ENCODE results near the gene TMEM19. TPM values are rescaled to one million over a fixed set of nuclear protein-coding genes. Genes with fewer than 3 reads are reported as not detected.
A peak's percentile ranks its signal among the peaks of the same experiment; 100 is the strongest.
"Not testable (repeated sequence)": the region's sequence is repeated elsewhere in the genome, so short reads cannot be mapped to it uniquely, and the experiment has no call there.

TMEM19 gene
- total and polyA plus RNA-seq, 9 donors, result 18.3 to 28.8 (median 26.3) TPM

DNA sequence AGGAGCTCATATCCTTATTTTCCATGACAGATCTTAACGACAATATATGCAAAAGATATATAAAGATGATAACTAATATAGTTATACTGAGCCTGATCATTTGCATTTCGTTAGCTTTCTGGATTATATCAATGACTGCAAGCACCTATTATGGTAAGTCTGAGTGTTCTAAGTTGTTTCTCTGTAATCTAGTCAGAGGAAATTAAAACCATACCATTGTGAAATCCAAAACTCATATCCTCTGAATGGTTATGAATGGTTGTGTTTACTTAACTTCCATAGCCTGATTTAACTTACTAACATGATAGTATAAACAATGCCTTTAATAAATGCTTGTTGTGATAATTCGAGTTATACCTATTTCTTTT lies 760 bp downstream of the TMEM19 start:
- Histone ChIP-seq H3K27ac (ENCODE audit: low read length) (peak overlapping the region; percentile 92), H3K36me3 (ENCODE audit: control insufficient read depth, insufficient read depth, low read length) (no peaks in the 10 kb centered on the region), H3K9me3 (replicated peaks; ENCODE audit: control insufficient read depth, low read depth, low read length) (no peaks in the 10 kb centered on the region), H3K4me1 (ENCODE audit: control insufficient read depth, insufficient read depth, low read length) (peaks cover 11% of the 10 kb centered on the region), H3K4me3 (ENCODE audit: low read length) (peak overlapping the region; percentile 80), H3K27me3 (ENCODE audit: control insufficient read depth, insufficient read depth, low read length) (no peaks in the 10 kb centered on the region)
- WGBS (ENCODE audit: insufficient coverage), result no CpG with 5 or more reads among the region's 3 CpGs
- DNase-seq, result no peak

GRCh38 chr12:71687172-71687571 lies 1.3 kb downstream of the TMEM19 start:
- WGBS (ENCODE audit: insufficient coverage), result 100% methylated on average over 3 of the region's 11 CpGs
- H3K4me3 ChIP-seq (ENCODE audit: low read length), result peak overlapping the region; percentile 80
- H3K4me1 ChIP-seq (ENCODE audit: control insufficient read depth, insufficient read depth, low read length), result peaks cover 11% of the 10 kb centered on the region
- not testable (repeated sequence) for H3K9me3 ChIP-seq (replicated peaks; ENCODE audit: control insufficient read depth, low read depth, low read length); H3K36me3 ChIP-seq (ENCODE audit: control insufficient read depth, insufficient read depth, low read length); H3K27ac ChIP-seq (ENCODE audit: low read length); H3K27me3 ChIP-seq (ENCODE audit: control insufficient read depth, insufficient read depth, low read length); DNase-seq

DNA sequence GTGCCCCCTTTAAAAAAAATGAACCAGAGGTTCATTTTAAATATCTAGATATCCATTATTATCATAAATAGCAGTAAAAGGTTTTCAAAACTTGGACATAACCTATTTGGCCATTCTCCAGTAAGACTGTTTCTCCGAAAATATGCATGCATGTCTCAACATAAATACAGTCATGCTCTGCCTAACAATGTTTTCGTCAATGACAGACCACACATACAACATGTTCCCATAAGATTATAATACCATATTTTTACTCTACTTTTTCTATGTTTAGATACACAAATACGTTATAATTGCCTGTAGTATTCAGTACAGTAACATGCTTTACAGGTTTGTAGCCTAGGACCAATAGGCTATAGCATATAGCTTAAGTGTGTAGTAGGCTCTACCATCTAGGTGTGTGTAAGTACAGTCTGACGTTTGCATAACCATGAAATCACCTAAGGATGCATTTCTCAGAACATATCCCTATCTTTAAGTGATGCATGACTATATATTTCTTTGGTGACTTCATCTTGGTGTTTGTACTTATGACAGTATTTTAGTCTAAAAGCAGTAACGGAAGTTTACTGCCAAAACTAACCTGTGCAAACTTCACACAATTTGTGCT lies 3.2 kb downstream of the TMEM19 start:
- Histone ChIP-seq H3K36me3 (ENCODE audit: control insufficient read depth, insufficient read depth, low read length) (no peaks in the 10 kb centered on the region), H3K4me3 (ENCODE audit: low read length) (no peak overlapping the region), H3K27ac (ENCODE audit: low read length) (no peak overlapping the region), H3K9me3 (replicated peaks; ENCODE audit: control insufficient read depth, low read depth, low read length) (no peaks in the 10 kb centered on the region), H3K27me3 (ENCODE audit: control insufficient read depth, insufficient read depth, low read length) (no peaks in the 10 kb centered on the region), H3K4me1 (ENCODE audit: control insufficient read depth, insufficient read depth, low read length) (peaks cover 11% of the 10 kb centered on the region)
- DNase-seq, result no peak
- 50% methylated on average over 1 of the region's 5 CpGs for WGBS (ENCODE audit: insufficient coverage)

- no peaks in the 10 kb centered on the region for H3K36me3 ChIP-seq (ENCODE audit: control insufficient read depth, insufficient read depth, low read length)
- no peaks in the 10 kb centered on the region for H3K9me3 ChIP-seq (replicated peaks; ENCODE audit: control insufficient read depth, low read depth, low read length)
- H3K4me1 ChIP-seq (ENCODE audit: control insufficient read depth, insufficient read depth, low read length), result peaks cover 11% of the 10 kb centered on the region
- no peak overlapping the region for H3K4me3 ChIP-seq (ENCODE audit: low read length)
- WGBS (ENCODE audit: insufficient coverage), result no CpG with 5 or more reads among the region's 4 CpGs
- H3K27me3 ChIP-seq (ENCODE audit: control insufficient read depth, insufficient read depth, low read length), result no peaks in the 10 kb centered on the region
- no peak overlapping the region for H3K27ac ChIP-seq (ENCODE audit: low read length)
- DNase-seq, result no peak
Measured at GRCh38 chr12:71691504-71692129, 5.7 kb downstream of the TMEM19 start.

GRCh38 chr12:71693126-71693525 lies 7.2 kb downstream of the TMEM19 start:
- no peak overlapping the region for H3K27ac ChIP-seq (ENCODE audit: low read length)
- no peak for DNase-seq
- H3K27me3 ChIP-seq (ENCODE audit: control insufficient read depth, insufficient read depth, low read length), result no peaks in the 10 kb centered on the region
- H3K4me1 ChIP-seq (ENCODE audit: control insufficient read depth, insufficient read depth, low read length), result peaks cover 5% of the 10 kb centered on the region
- H3K4me3 ChIP-seq (ENCODE audit: low read length), result no peak overlapping the region
- H3K36me3 ChIP-seq (ENCODE audit: control insufficient read depth, insufficient read depth, low read length), result peaks cover 4% of the 10 kb centered on the region
- H3K9me3 ChIP-seq (replicated peaks; ENCODE audit: control insufficient read depth, low read depth, low read length), result no peaks in the 10 kb centered on the region
- WGBS (ENCODE audit: insufficient coverage), result 100% methylated on average over 2 of the region's 7 CpGs

- not testable (repeated sequence) for H3K4me1 ChIP-seq (ENCODE audit: control insufficient read depth, insufficient read depth, low read length); H3K27ac ChIP-seq (ENCODE audit: low read length); H3K9me3 ChIP-seq (replicated peaks; ENCODE audit: control insufficient read depth, low read depth, low read length); H3K27me3 ChIP-seq (ENCODE audit: control insufficient read depth, insufficient read depth, low read length); DNase-seq; H3K4me3 ChIP-seq (ENCODE audit: low read length); H3K36me3 ChIP-seq (ENCODE audit: control insufficient read depth, insufficient read depth, low read length)
- WGBS (ENCODE audit: insufficient coverage), result no CpG with 5 or more reads among the region's 5 CpGs
Measured at GRCh38 chr12:71693651-71694050, 7.8 kb downstream of the TMEM19 start.

GRCh38 chr12:71694099-71694820 lies 8.4 kb downstream of the TMEM19 start:
- no peaks in the 10 kb centered on the region for H3K9me3 ChIP-seq (replicated peaks; ENCODE audit: control insufficient read depth, low read depth, low read length)
- no peak for DNase-seq
- no peak overlapping the region for H3K4me3 ChIP-seq (ENCODE audit: low read length)
- H3K36me3 ChIP-seq (ENCODE audit: control insufficient read depth, insufficient read depth, low read length), result peaks cover 13% of the 10 kb centered on the region
- H3K27me3 ChIP-seq (ENCODE audit: control insufficient read depth, insufficient read depth, low read length), result no peaks in the 10 kb centered on the region
- peaks cover 2% of the 10 kb centered on the region for H3K4me1 ChIP-seq (ENCODE audit: control insufficient read depth, insufficient read depth, low read length)
- H3K27ac ChIP-seq (ENCODE audit: low read length), result peak overlapping the region; percentile 43
- 100% methylated on average over 1 of the region's 1 CpG for WGBS (ENCODE audit: insufficient coverage)

GRCh38 chr12:71695782-71696181 lies 9.9 kb downstream of the TMEM19 start:
- H3K4me1 ChIP-seq (ENCODE audit: control insufficient read depth, insufficient read depth, low read length), result peaks cover 2% of the 10 kb centered on the region
- peaks cover 23% of the 10 kb centered on the region for H3K36me3 ChIP-seq (ENCODE audit: control insufficient read depth, insufficient read depth, low read length)

DNA sequence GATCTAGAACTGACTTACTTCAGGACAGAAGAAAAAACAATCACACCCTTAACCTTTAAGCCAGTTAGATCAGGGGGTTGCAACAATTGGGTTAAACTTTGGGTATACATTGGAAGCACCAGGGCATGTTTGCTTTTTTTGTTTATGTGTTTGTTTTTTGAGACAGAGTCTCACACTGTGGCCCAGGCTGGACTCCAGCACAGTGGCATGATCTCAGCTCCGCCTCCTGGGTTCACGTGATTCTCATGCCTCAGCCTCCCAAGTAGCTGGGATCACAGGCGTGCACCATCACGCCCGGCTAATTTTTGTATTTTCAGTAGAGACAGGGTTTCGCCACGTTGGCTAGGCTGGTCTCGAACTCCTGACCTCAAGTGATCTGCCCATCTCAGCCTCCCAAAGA lies 16.3 kb downstream of the TMEM19 start:
- H3K4me3 ChIP-seq (ENCODE audit: low read length); H3K27ac ChIP-seq (ENCODE audit: low read length); H3K27me3 ChIP-seq (ENCODE audit: control insufficient read depth, insufficient read depth, low read length); H3K4me1 ChIP-seq (ENCODE audit: control insufficient read depth, insufficient read depth, low read length); H3K9me3 ChIP-seq (replicated peaks; ENCODE audit: control insufficient read depth, low read depth, low read length); DNase-seq: not testable (repeated sequence)
- WGBS (ENCODE audit: insufficient coverage), result 88% methylated on average over 5 of the region's 8 CpGs
- peaks cover 28% of the 10 kb centered on the region for H3K36me3 ChIP-seq (ENCODE audit: control insufficient read depth, insufficient read depth, low read length)

More at GRCh38 chr12:71695782-71696181, 9.9 kb downstream of the TMEM19 start:
- WGBS (ENCODE audit: insufficient coverage), result no CpG with 5 or more reads among the region's 1 CpG
- DNase-seq, result no peak
- no peak overlapping the region for H3K4me3 ChIP-seq (ENCODE audit: low read length)
- H3K27me3 ChIP-seq (ENCODE audit: control insufficient read depth, insufficient read depth, low read length), result no peaks in the 10 kb centered on the region
- H3K9me3 ChIP-seq (replicated peaks; ENCODE audit: control insufficient read depth, low read depth, low read length), result no peaks in the 10 kb centered on the region
- no peak overlapping the region for H3K27ac ChIP-seq (ENCODE audit: low read length)

DNA sequence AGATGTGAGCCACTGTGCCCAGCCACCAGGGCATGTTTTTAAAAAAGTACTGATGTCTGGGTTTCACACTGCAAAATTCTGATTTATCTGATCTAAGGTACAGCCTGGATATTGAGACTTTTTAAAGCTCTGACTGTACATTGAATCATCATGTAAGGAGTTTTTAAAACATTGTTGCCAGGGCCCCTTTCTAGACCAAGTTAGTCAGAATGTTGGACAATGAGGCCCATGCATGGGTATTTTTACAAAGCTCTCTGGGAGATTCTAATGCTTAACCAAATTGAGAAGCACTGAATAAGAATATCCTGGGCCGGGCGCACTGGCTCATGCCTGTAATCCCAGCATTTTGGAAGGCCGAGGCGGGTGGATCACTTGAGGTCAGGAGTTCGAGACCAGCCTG lies 16.7 kb downstream of the TMEM19 start:
- Histone ChIP-seq H3K36me3 (ENCODE audit: control insufficient read depth, insufficient read depth, low read length) (peaks cover 26% of the 10 kb centered on the region), H3K27me3 (ENCODE audit: control insufficient read depth, insufficient read depth, low read length) (no peaks in the 10 kb centered on the region)
- 94% methylated on average over 2 of the region's 5 CpGs for WGBS (ENCODE audit: insufficient coverage)

More for the DNA sequence above, 16.7 kb downstream of the TMEM19 start:
- H3K27ac ChIP-seq (ENCODE audit: low read length), result no peak overlapping the region
- no peak overlapping the region for H3K4me3 ChIP-seq (ENCODE audit: low read length)
- DNase-seq, result no peak
- no peaks in the 10 kb centered on the region for H3K9me3 ChIP-seq (replicated peaks; ENCODE audit: control insufficient read depth, low read depth, low read length)
- no peaks in the 10 kb centered on the region for H3K4me1 ChIP-seq (ENCODE audit: control insufficient read depth, insufficient read depth, low read length)
